HG03439 (cell line): ENCODE measurements around the gene SPRR2F.
"Not testable (repeated sequence)": the region's sequence is repeated elsewhere in the genome, so short reads cannot be mapped to it uniquely, and the experiment has no call there.

Source experiments
- ATAC-seq: cut with Tn5 transposase; IDR thresholded peaks from one replicate; pipeline ENCODE4 v1.9.1; 2021; ENCODE audit warnings: mild to moderate bottlenecking, moderate library complexity; ENCODE audit not compliant: unreplicated experiment

SPRR2F gene, protein sequence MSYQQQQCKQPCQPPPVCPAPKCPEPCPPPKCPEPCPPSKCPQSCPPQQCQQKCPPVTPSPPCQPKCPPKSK

DNA sequence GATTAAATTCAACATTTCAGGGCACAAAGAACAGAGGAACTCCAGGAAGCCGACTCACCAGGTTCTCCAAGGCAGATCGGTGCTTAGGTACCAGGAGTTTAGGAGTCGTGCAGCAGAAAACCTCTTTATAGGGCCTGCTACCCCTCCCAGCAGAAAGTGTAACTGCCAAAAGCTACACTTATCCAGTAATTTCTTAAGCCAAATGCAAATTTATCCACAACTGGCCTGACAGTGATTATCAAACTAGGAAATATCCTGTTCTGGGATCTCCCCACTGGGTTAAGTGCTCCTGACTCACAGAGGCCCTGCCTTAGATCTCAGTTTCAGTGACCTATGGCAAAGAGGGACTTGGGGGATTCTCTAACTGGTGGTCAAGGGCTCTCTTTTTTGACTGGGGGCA, at the start of gene SPRR2F:
Gene SPRR2F, minus strand, starts transcription at position 101 of the 400 bp plus-strand sequence. CDS start 783 bp downstream, outside the sequence.
- ATAC-seq: no peak

DNA sequence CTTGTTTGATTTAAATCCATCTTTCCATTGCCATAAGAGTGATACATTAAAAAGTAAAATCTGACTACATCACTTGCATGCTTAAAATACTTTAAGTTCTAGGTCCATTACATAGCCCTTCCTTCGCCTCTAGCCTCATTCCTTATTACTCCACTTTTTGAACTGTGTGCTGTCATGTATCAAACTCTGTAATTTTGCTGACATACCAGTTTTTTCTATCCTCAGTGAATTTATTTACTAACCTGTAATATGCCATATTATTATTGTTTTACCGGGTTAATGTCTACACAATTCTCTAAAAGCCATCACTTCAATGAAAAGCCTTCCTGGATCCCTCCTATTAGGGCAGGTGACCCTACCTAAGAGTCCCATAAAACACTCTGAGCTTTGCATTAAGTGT, 42.2 kb upstream of the SPRR2F start:
- no peak for ATAC-seq

DNA sequence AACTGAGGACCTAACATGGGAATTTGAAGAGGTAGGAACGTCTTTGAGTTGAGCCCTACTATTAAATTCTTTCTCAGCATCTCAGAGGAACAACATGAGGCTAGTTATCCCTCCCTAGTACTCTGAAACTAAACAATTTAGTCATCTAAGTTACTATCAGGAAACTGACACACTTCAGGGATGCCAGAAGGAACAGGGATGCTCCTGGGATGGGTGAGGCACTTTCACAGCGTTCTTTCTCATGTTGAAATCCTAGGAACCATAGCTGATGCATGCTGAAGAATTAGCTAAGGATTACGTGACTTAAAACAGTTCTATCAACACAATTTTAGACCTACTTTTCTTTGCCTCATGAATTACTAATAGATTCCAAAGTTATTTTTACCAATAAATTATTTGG, 39.2 kb upstream of the SPRR2F start:
- ATAC-seq: no peak

DNA sequence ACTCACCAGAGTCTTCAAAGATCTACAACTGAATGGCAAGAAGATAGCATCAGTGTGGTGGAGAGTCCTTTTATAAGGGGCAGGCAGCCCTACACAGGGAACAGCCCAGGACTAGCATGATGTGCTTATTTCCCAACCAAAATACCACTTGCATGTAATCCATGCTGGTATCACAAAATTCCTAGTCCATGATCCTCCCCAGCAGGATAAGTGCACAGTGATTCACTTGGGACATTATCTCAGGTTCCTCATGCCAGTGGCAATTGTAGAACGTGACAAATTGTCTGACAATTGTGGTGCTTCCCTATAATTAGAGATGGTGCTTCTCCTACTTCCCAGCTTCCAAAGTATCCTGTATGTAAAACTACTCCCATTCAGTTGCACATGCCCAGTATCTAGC, 37.5 kb upstream of the SPRR2F start, which contains the start of gene SPRR2G:
Gene SPRR2G, minus strand, starts transcription at position 45 of the 400 bp plus-strand sequence. CDS start 780 bp downstream, outside the sequence.
- no peak for ATAC-seq

DNA sequence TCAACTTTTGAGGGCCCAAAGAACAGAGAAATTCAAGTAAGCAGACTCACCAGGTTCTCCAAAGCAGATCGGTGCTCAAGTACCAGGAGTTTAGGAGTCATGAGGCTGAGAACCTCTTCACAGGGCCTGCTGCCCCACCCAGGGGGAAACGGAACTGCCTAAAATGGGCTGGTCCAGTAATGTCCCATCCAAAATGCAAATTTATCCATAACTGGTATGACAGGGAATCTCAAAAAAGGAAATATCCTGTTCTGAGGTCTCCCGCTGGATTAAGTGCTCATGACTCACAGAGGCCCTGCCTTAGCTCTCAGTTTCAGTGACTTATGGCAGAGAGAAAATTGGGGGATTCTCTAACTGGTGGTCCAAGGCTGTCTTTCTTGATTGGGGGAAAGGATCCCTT, 28.1 kb upstream of the SPRR2F start:
- no peak for ATAC-seq

DNA sequence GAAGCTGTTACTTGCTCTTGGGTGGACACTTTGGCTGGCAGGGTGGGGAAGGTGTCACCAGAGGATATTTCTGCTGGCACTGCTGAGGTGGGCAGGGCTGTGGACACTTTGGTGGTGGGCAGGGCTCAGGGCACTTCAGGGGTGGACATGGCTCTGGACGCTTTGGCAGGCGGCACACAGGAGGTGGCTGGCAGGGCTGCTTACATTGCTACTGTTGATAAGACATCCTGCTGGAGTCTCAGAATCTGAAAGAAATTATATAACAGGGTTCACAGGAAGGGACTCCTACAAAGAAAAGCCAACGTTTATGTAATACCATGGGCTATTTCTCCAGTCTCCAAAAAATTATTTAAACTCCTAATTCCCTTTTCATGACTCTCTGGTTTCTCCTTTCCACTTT, 27.2 kb upstream of the SPRR2F start:
- no peak for ATAC-seq

DNA sequence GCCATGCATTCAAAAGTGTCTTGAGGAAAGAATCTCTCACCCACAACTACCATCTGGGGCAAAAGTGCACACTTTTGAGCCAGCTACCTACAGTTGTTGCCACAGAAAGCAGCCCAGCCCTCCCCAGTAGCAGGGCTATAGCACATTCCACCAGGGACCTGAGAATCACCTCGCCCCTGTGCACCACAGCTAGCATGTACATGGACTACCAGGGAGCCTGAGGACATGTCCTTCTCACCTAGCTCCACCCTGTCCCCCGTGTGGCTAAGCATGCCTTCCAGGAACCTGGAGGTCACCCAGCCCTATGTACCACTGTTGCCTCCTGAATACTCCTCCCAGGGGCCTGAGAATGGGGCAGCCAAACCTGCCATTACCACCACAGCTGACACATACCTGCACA, 20.4 kb upstream of the SPRR2F start:
- no peak for ATAC-seq

DNA sequence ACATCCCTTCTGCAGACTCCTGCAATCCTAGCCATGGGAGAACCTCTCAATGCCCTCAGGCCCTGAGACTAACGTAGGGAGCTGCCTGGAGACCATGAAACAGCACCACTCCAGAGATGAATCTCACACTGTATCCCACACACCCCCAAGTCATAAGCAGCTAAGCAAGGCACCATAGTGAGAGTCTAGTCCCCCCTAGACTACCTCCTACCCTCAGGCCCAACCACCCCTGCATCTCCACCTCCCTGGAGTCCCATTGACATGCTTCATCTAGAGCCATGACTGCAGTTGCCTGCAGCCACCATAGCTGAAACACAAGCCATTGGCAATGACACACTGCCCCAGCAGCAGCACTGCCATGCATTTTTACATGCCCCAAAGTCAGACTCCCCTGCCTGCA, 20.0 kb upstream of the SPRR2F start:
- ATAC-seq: no peak

DNA sequence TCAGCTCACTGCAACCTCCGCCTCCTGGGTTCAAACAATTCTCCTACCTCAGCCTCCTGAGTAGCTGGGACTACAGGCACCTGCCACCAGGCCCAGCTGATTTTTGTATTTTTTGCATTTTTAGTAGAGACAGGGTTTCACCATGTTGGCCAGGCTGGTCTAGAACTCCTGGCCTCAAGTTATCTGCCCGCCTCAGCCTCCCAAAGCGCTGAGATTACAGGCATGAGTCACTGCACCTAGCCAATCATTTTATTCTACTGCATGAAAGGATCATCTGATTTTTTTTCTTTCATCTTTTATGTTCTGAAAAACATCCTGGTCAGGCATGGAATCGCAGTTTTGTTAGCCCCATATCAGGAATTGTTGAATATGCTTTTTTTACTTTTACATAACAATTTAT, 15.4 kb upstream of the SPRR2F start:
- ATAC-seq: not testable (repeated sequence)

DNA sequence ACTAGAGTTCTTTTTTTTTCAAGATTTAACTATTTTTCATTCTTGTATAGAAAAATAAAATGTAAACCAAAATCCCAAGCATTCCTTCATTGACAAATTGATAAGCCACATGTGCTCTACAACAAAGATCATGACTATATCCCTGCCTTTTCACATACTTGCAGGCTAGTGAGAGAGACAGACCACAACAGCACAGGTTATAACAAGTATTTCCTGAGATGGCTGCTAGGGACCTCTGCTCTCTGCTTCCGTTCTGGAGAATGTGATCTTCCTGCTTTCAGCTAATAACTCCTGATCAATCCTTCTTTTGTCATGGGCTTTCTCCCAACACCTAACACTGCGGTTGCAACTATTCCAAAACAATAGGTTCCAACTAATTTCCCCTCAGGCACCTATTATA, 14.0 kb upstream of the SPRR2F start:
- no peak for ATAC-seq

DNA sequence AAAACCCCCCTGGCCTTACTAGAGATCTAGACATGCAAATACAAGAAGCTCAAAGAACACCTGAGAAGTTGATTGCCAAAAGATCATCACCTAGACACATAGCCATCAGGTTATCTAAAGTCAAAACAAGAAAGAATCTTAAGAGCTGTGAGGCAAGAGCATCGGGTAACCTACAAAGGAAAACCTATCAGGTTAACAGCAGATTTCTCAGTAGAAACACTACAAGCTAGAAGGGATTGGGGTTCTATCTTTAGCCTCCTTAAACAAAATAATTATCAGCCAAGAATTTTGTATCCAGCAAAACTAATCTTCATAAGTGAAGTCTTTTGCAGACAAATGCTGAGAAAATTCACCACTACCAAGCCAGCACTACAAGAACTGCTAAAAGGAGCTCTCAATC, 12.2 kb upstream of the SPRR2F start:
- ATAC-seq: no peak

DNA sequence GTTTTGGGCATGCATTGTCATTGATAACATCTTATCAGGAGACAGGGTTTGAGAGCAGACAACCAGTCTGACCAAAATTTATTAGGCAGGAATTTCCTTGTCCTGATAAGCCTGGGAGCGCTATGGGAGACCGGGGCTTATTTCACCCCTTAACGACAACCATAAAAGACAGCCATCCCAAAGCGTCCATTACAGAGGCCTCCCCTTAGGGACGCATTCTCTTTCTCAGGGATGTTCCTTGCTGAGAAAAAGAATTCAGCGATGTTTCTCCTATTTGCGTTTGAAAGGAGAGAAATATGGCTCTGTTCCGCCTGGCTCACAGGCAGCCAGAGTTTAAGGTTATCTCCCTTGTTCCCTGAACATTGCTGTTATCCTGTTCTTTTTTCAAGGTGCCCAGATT, 10.5 kb upstream of the SPRR2F start:
- not testable (repeated sequence) for ATAC-seq

DNA sequence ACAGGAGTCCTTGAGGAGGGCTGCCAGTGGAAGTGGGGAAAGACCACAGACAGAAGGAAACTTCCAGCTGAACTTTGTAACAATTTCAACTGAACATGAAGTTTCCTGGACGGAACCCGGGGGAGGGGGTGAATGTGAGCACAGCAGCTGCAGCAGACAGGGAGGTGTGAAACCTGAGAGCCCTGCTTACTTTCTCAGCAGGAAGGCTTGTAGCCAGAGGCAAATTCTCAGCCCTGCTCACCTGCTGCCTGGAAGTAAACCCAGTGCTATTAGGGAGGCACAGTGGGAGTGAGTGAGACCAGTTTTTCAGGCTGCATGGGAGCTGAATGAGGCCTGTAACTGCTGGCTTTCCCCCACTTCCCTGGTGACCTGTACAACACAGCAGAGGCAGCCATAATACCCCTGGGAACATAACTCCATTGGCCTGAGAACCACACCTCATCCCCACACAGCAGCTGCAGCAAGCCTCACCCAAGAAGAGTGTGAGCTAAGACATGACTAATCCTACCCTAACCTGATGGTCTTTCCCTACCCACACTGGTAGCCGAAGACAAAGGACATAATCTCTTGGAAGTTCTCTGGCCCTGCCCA, 9.6 kb upstream of the SPRR2F start:
- no peak for ATAC-seq

DNA sequence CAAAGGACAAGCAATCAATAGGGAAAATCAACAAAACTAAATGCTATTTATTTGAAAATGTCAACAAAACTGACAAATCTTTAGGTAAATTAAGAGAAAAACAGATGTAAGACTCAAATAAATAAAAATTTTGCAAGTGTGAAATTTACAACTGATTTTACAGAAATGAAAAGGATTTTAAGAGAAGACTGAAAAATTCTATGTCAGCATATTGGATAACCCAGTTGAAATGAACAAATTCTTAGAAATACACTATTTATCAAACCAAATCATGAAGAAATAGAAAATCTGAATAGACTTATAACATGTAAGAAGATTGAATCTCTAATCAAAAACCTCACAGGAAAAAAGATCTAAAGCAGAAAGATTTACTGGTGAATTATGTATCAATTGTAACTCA, 7.6 kb upstream of the SPRR2F start:
- no peak for ATAC-seq

DNA sequence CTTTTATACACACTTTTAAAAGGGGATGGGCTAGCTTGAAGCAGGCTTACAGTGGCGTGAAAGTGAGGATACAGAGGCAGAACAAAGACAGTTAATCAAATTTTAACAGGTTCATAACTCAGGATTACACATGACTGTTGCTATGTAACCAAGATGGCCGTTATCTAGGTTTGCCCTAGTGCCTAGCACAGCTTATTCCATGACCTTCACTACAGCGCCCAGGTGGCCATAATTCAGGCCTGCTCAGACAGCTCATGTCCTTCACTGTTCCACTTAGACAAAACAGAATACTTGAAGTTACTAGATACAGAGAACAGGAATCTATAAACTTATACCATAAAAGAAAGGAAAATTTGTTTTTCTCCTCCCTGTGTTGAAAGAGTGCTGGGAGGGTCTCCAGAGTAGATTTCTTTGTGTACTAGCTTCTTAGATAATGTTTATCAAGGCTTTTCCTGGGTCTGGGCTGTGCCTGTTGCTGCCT, 6.2 kb upstream of the SPRR2F start:
- ATAC-seq: no peak

DNA sequence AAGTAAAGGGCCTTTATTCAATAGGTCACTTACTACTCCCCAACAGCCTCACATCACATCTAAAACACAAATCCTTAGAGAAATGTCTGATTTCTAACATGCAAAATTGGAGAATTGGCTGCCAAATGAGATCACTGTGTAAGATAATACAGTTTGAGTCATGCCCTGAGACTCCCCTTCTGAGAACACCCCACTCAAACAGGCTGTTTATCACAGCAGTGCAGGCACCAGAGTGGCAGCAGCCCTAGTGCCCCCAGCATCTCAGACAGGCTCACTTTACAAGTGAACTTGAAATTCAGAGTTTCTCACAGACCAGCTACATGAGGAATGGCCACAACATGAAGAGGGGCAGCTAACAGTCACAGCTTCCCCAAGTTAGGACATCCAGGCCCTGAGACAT, 1.9 kb upstream of the SPRR2F start:
- ATAC-seq: not testable (repeated sequence)

DNA sequence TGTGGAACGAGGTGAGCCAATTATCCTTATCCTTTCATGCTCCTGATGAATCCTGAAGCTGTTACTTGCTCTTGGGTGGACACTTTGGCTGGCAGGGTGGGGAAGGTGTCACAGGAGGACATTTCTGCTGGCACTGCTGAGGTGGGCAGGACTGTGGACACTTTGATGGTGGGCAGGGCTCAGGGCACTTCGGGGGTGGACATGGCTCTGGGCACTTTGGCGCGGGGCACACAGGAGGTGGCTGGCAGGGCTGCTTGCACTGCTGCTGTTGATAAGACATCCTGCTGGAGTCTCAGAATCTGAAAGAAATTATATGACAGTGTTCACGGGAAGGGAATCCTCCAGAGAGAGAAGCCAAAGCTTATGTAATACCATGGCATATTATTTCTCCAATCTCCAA, 862 bp downstream of the SPRR2F start:
- not testable (repeated sequence) for ATAC-seq

DNA sequence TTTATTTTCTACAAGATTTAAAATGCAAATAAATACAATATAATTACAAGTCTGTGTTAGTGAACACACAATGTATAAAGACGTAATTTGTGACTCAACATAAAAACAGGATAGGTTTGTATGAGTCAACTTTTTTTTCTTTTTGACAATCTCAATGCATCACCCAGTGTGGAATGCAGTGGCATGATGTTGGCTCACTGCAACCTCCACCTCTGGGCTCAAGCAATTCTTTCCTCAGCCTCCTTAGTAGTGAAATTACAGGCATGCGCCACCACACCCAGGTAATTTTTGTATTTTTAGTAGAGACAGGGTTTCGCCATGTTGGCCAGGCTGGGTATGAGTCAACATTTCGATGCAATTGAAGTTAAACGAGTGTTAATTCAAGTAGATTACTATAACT, 13.1 kb downstream of the SPRR2F start:
- no peak for ATAC-seq

DNA sequence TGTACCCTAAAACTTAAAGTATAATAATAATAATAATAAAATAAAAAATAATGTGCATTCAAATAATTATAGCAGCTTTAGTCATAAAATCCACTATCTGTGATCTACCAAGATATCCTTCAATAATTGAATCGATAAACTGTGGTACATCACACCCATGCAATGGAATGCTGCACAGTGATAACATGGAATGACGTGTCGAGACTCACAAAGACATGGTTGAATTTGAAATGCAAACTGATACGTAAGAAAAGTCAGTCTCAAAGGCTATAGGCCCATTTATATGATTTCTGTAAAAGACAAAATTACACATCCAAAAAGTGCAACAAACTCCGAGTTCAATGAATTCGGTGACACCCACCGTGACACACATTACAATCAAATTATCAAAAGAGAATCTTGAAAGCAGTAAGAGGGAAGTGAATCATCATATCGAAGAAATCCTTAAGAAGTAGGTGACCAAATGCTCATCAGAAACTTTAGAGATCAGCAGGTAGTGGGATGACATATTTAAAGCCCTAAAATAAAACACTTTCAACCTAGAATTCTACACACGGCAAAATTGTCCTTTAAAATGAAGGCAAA, 13.8 kb downstream of the SPRR2F start:
- ATAC-seq: no peak

DNA sequence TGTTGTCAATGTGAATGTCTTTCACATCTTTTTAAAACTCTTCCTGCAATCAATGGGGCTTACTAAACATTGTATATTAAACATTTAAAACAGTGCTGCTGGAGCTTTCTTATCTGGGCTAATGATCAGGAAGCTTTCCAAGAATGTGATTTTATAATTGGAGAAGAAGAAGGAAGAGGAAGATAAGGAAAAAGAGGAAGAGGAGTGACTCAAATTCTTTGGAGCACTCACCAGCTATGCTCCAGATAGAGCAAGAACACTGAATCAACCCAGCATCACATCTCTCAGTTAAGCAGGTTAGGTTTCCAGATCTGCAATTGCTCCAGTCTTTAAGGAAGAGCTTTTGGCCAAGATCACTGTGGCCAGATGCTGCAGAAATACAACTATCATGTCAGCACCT, 17.6 kb downstream of the SPRR2F start:
- no peak for ATAC-seq

DNA sequence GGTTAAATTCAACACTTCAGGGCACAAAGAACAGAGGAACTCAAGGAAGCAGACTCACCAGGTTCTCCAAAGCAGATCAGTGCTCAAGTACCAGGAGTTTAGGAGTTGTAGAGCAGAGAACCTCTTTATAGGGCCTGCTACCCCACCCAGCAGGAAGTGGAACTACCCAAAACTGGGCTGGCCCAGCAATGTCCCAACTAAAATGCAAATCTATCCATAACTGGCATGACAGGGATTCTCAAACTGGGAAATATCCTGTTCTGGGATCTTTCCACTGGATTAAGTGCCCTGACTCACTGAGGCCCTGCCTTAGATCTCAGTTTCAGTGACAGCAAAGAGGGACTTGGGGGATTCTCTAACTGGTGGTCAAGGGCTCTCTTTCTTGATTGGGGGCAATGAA, 18.9 kb downstream of the SPRR2F start, which contains the start of gene SPRR2E:
Gene SPRR2E, minus strand, starts transcription at position 101 of the 400 bp plus-strand sequence. CDS start 775 bp downstream, outside the sequence.
- no peak for ATAC-seq

DNA sequence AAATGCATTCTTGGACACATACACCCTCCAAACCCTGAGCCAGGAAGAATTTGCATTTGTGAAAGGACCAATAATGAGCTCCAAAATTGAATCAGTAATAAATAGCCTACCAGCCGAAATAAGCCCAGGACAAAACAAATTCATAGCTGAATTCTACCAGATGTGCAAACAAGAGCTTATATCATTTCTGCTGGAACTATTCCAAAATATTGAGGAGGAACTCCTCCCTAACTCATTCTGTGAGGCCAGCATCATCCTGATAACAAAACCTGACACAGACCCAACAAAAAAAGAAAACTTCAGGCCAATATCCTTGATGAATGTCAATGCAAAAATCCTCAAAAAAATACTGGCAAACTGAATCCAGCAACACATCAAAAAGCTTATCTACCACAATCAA, 25.7 kb downstream of the SPRR2F start:
- no peak for ATAC-seq
